IPS-18c (cell line): ENCODE data around the gene NHERF2.
"Not testable (repeated sequence)": the region's sequence is repeated elsewhere in the genome, so short reads cannot be mapped to it uniquely, and the experiment has no call there.

Experiments used
- H3K4me3 ChIP-seq: 2 replicates; pipeline ENCODE4 v1.7.0; 2013; ENCODE audit warnings: low read depth, mild to moderate bottlenecking, low read length, moderate library complexity; ENCODE audit not compliant: insufficient read depth
- H3K9me3 ChIP-seq: one replicate; pipeline ENCODE4 v1.6.1; 2013; ENCODE audit warnings: mild to moderate bottlenecking, low read length, moderate library complexity; ENCODE audit not compliant: control insufficient read depth, insufficient read depth

Gene NHERF2

GRCh38 chr16:2033057-2033908 lies 6.6 kb downstream of the NHERF2 start:
- Histone ChIP-seq H3K9me3 (no peaks in the 10 kb centered on the region), H3K4me3 (no peak overlapping the region)

- H3K9me3 ChIP-seq, H3K4me3 ChIP-seq: not testable (repeated sequence)
Observed at GRCh38 chr16:2033909-2034695, 7.4 kb downstream of the NHERF2 start.

GRCh38 chr16:2034696-2035430 lies 8.2 kb downstream of the NHERF2 start:
- no peak overlapping the region for H3K4me3 ChIP-seq

GRCh38 chr16:2035431-2036199 lies 8.9 kb downstream of the NHERF2 start:
- Histone ChIP-seq H3K4me3 (no peak overlapping the region), H3K9me3 (no peaks in the 10 kb centered on the region)

More at GRCh38 chr16:2034696-2035430, 8.2 kb downstream of the NHERF2 start:
- no peaks in the 10 kb centered on the region for H3K9me3 ChIP-seq

GRCh38 chr16:2036200-2036966 lies 9.7 kb downstream of the NHERF2 start:
- H3K9me3 ChIP-seq = no peaks in the 10 kb centered on the region
- H3K4me3 ChIP-seq = no peak overlapping the region

- Histone ChIP-seq H3K4me3 (no peak overlapping the region), H3K9me3 (no peaks in the 10 kb centered on the region)
Observed at GRCh38 chr16:2037115-2037514, 10.4 kb downstream of the NHERF2 start.

GRCh38 chr16:2037647-2038381 lies 11.1 kb downstream of the NHERF2 start:
- Histone ChIP-seq H3K4me3 (no peak overlapping the region), H3K9me3 (no peaks in the 10 kb centered on the region)

GRCh38 chr16:2038382-2039231 lies 11.9 kb downstream of the NHERF2 start:
- no peak overlapping the region for H3K4me3 ChIP-seq
- H3K9me3 ChIP-seq = no peaks in the 10 kb centered on the region

- no peak overlapping the region for H3K4me3 ChIP-seq
- H3K9me3 ChIP-seq = no peaks in the 10 kb centered on the region
Observed at GRCh38 chr16:2039274-2040031, 12.8 kb downstream of the NHERF2 start.

- Histone ChIP-seq H3K4me3 (no peak overlapping the region), H3K9me3 (no peaks in the 10 kb centered on the region)
Observed at GRCh38 chr16:2040041-2040786, 13.5 kb downstream of the NHERF2 start.

GRCh38 chr16:2040787-2041522 lies 14.3 kb downstream of the NHERF2 start:
- no peaks in the 10 kb centered on the region for H3K9me3 ChIP-seq
- H3K4me3 ChIP-seq = no peak overlapping the region

- Histone ChIP-seq H3K9me3 (no peaks in the 10 kb centered on the region), H3K4me3 (no peak overlapping the region)
Observed at GRCh38 chr16:2042171-2042985, 15.7 kb downstream of the NHERF2 start.
